GM23248 (cell line): Measurements from ENCODE around the gene LSM3.

ENCODE experiments used
- EZH2 ChIP-seq: fragments of 200-600 bp; sonication (generic); IDR thresholded peaks from 2 replicates; pipeline ENCODE4 v1.6.1; 2018; ENCODE audit warnings: antibody characterized with exemption, mild to moderate bottlenecking; ENCODE audit not compliant: insufficient read depth, poor library complexity, severe bottlenecking
- EZH2phosphoT487 ChIP-seq: fragments of 200-600 bp; sonication (generic); IDR thresholded peaks from 2 replicates; pipeline ENCODE4 v1.6.1; 2018; ENCODE audit warnings: antibody characterized with exemption, moderate library complexity, mild to moderate bottlenecking, low read depth; ENCODE audit not compliant: insufficient read depth

- TF ChIP-seq EZH2 (no peak), EZH2phosphoT487 (no peak)
These were observed 22.4 kb upstream of the LSM3 start for GRCh38 chr3:14156201-14156600.
